HEK293 (cell line): Measurements from ENCODE around the gene CST2.
"Not testable (repeated sequence)": the region's sequence is repeated elsewhere in the genome, so short reads cannot be mapped to it uniquely, and the experiment has no call there.

Source experiments
- ZIC2 ChIP-seq: fragments of 450-650 bp; formaldehyde crosslinking; IDR thresholded peaks from 2 replicates; pipeline ENCODE4 v1.5.1; 2016; ENCODE audit warnings: missing biosample characterization, missing genetic modification characterization
- ZNF585B ChIP-seq: fragments of 450-650 bp; formaldehyde crosslinking; IDR thresholded peaks from 2 replicates; pipeline ENCODE4 v1.5.1; 2016; ENCODE audit warnings: missing biosample characterization, missing genetic modification characterization
- TF ChIP-seq, protein P1 (sequence below): fragments of 450-650 bp; formaldehyde crosslinking; IDR thresholded peaks from 2 replicates; pipeline ENCODE4 v1.5.1; 2017; ENCODE audit warnings: missing biosample characterization, missing genetic modification characterization
- TF ChIP-seq, protein P2 (sequence below): fragments of 450-650 bp; formaldehyde crosslinking; IDR thresholded peaks from 2 replicates; pipeline ENCODE4 v1.5.1; 2016; ENCODE audit warnings: missing biosample characterization, missing genetic modification characterization

DNA sequence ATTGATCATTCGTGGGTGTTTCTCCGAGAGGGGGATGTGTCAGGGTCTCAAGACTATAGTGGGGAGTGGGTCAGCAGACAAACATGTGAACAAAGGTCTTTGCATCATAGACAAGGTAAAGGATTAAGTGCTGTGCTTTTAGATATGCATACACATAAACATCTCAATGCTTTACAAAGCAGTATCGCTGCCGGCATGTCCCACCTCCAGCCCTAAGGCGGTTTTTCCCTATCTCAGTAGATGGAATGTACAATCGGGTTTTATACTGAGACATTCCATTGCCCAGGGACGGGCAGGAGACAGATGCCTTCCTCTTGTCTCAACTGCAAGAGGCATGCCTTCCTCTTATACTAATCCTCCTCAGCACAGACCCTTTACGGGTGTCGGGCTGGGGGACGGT lies 34.2 kb upstream of the CST2 start:
- not testable (repeated sequence) for TF ChIP-seq ZNF585B, ZIC2 (tag by site-specific recombination)
- TF ChIP-seq, protein P1, sequence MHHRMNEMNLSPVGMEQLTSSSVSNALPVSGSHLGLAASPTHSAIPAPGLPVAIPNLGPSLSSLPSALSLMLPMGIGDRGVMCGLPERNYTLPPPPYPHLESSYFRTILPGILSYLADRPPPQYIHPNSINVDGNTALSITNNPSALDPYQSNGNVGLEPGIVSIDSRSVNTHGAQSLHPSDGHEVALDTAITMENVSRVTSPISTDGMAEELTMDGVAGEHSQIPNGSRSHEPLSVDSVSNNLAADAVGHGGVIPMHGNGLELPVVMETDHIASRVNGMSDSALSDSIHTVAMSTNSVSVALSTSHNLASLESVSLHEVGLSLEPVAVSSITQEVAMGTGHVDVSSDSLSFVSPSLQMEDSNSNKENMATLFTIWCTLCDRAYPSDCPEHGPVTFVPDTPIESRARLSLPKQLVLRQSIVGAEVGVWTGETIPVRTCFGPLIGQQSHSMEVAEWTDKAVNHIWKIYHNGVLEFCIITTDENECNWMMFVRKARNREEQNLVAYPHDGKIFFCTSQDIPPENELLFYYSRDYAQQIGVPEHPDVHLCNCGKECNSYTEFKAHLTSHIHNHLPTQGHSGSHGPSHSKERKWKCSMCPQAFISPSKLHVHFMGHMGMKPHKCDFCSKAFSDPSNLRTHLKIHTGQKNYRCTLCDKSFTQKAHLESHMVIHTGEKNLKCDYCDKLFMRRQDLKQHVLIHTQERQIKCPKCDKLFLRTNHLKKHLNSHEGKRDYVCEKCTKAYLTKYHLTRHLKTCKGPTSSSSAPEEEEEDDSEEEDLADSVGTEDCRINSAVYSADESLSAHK (tag by site-specific recombination), result not testable (repeated sequence)
- TF ChIP-seq, protein P2, sequence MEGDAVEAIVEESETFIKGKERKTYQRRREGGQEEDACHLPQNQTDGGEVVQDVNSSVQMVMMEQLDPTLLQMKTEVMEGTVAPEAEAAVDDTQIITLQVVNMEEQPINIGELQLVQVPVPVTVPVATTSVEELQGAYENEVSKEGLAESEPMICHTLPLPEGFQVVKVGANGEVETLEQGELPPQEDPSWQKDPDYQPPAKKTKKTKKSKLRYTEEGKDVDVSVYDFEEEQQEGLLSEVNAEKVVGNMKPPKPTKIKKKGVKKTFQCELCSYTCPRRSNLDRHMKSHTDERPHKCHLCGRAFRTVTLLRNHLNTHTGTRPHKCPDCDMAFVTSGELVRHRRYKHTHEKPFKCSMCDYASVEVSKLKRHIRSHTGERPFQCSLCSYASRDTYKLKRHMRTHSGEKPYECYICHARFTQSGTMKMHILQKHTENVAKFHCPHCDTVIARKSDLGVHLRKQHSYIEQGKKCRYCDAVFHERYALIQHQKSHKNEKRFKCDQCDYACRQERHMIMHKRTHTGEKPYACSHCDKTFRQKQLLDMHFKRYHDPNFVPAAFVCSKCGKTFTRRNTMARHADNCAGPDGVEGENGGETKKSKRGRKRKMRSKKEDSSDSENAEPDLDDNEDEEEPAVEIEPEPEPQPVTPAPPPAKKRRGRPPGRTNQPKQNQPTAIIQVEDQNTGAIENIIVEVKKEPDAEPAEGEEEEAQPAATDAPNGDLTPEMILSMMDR, result not testable (repeated sequence)
